ENCODE data around the gene NCAM1.

The NCAM1 gene

DNA sequence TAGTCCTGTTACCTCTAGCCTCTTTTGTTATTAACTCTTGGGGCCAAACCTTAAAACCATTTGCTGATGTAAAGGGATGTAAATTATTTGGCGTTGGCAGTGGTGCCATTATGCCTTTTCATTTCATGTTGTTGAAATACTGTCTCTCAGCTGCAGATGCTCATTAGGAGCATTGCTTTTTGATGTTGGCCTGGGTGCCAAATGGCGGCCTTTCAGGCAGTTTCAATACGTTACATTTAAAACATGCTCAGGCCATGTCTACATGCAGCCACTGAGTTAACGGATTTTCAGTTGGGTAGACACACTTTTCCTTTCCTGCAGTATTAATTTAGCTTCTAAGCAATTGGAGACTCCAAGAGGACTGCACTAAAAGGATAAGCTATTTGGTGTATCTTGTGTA is 5.3 kb downstream of the NCAM1 start:
- CTCF ChIA-PET, result no interaction called here
- no peak for TF ChIP-seq ELF4 (IDR thresholded peaks at IDR 0.05)
- no peak for TF ChIP-seq BHLHE40 (IDR thresholded peaks at IDR 0.05; ENCODE audit: borderline replicate concordance)
- no peak for TF ChIP-seq FOXK2 (IDR thresholded peaks at IDR 0.05)
- no peak for TF ChIP-seq CTBP1 (IDR thresholded peaks at IDR 0.05; ENCODE audit: borderline replicate concordance)
- TF ChIP-seq, protein P1, sequence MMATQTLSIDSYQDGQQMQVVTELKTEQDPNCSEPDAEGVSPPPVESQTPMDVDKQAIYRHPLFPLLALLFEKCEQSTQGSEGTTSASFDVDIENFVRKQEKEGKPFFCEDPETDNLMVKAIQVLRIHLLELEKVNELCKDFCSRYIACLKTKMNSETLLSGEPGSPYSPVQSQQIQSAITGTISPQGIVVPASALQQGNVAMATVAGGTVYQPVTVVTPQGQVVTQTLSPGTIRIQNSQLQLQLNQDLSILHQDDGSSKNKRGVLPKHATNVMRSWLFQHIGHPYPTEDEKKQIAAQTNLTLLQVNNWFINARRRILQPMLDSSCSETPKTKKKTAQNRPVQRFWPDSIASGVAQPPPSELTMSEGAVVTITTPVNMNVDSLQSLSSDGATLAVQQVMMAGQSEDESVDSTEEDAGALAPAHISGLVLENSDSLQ (IDR thresholded peaks at IDR 0.05), result no peak
- no peak for TF ChIP-seq SUZ12 (IDR thresholded peaks at IDR 0.05)
- TF ChIP-seq L3MBTL2 (conservative IDR thresholded peaks at IDR 0.05), result no peak
- no peak for TF ChIP-seq LEF1 (IDR thresholded peaks at IDR 0.05; ENCODE audit: borderline replicate concordance)
- no peak for TF ChIP-seq FOXM1 (IDR thresholded peaks at IDR 0.05; ENCODE audit: borderline replicate concordance)
- no peak for TF ChIP-seq ARNT (IDR thresholded peaks at IDR 0.05)
- TF ChIP-seq SP1 (IDR thresholded peaks at IDR 0.05), result no peak
- TF ChIP-seq FOXA1 (IDR thresholded peaks at IDR 0.05), result no peak
- TF ChIP-seq HDGF (IDR thresholded peaks at IDR 0.05; ENCODE audit: borderline replicate concordance), result no peak
- no peak for DNase-seq (ENCODE audit: extremely low spot score)
- POLR2A ChIA-PET, result no interaction called here

DNA sequence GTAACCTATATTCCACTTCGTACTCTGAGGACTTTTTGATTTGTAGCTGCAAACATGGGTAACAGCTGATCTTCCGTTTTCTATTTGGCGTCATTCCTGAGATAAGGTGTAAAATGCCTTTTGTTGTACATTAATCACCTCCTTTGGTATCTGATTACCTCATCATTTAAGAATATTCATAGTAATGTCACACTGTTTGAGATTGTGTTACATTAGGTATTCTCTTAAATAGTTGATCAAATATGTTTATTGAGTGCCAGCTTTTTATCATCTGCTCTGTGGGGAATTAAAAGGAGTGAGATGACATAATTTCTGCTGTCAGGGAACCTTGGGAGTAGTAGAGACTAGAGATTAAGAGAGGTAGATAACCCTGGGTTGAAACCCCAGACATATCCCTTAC is 5.9 kb downstream of the NCAM1 start:
- POLR2A ChIA-PET, result no interaction called here
- CTCF ChIA-PET, result interaction anchor here (0.6 kb wide), 1 partner anchor 323 kb away, joined by 3 read pairs; no protein-coding TSS in a partner anchor
- TF ChIP-seq ELF4 (IDR thresholded peaks at IDR 0.05) (no peak), LEF1 (IDR thresholded peaks at IDR 0.05; ENCODE audit: borderline replicate concordance) (no peak), ARNT (IDR thresholded peaks at IDR 0.05) (no peak), FOXA1 (IDR thresholded peaks at IDR 0.05) (no peak), TARDBP (IDR thresholded peaks at IDR 0.05) (no peak), FOXK2 (IDR thresholded peaks at IDR 0.05) (no peak), ZNF384 (IDR thresholded peaks at IDR 0.05) (no peak), BHLHE40 (IDR thresholded peaks at IDR 0.05; ENCODE audit: borderline replicate concordance) (no peak), NFRKB (IDR thresholded peaks at IDR 0.05) (no peak), SP1 (IDR thresholded peaks at IDR 0.05) (no peak), SUZ12 (IDR thresholded peaks at IDR 0.05) (no peak), FOXM1 (IDR thresholded peaks at IDR 0.05; ENCODE audit: borderline replicate concordance) (no peak), L3MBTL2 (conservative IDR thresholded peaks at IDR 0.05) (no peak), CTBP1 (IDR thresholded peaks at IDR 0.05; ENCODE audit: borderline replicate concordance) (no peak)
- TF ChIP-seq, protein P1 (IDR thresholded peaks at IDR 0.05), result no peak
- DNase-seq (ENCODE audit: extremely low spot score), result no peak

DNA sequence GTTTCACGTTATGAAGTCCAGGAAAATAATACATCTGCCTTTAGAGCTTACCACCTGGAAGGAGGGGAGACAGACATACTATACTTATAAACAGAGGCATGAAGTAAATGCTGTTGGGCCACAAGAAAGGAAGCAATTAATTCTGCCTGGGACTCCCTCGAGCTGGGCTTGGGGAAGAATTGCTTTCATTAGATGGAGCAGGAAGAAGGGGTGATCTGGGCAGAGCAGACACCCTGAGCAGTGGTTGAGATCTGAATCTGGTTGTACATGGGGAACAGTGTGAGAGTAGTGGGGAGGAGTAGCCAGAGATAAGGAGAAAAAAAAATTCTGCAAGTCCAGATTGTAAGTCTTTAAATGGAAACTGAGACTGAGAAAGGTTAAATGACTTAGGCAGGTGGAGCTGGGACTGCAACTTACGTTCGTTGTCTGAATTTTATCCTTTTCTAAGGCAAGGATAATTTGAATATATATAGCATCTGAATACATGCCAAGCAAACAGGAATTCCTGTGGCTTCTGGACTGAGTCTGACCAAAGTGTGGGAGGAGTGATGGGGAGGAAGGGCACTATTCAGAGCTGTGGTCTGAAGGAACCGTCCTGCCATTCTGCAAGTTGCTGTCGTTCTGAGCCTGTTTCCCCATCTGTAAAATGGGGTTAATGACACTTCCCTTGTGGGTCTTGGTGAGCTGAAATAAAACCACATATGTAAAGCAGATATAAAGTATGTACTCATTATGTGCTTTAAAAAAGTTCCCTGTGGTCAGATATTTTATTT is 7.9 kb downstream of the NCAM1 start:
- ChIA-PET CTCF (no interaction called here), POLR2A (interaction anchor here (1.1 kb wide), 1 partner anchor 178 kb away, joined by 3 read pairs; no protein-coding TSS in a partner anchor)
- TF ChIP-seq L3MBTL2 (conservative IDR thresholded peaks at IDR 0.05) (no peak), FOXK2 (IDR thresholded peaks at IDR 0.05) (no peak), ZNF384 (IDR thresholded peaks at IDR 0.05) (no peak), NFRKB (IDR thresholded peaks at IDR 0.05) (no peak)
- no peak for DNase-seq (ENCODE audit: extremely low spot score)

DNA sequence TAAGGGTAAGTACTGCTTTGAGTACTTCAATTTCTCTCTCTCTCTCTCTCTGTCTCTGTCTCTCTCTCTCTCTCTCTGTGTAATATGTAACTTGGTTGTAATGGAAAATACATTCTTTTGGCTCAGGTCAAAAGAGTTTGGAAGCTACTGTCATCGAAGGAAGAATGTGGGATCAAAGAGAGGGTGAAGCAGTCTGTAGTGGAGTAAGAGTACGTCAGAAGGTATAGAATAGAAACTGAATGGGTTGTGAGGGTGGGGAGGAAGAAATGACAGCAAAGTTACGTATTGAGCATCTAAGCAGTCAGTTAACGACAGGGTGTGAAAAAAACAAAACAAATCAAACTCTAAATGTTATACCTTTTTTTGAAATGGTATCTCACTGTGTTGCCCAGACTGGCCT is 10.0 kb downstream of the NCAM1 start:
- no peak for TF ChIP-seq FOXK2 (IDR thresholded peaks at IDR 0.05)
- no peak for TF ChIP-seq L3MBTL2 (conservative IDR thresholded peaks at IDR 0.05)
- TF ChIP-seq CTBP1 (IDR thresholded peaks at IDR 0.05; ENCODE audit: borderline replicate concordance), result no peak
- TF ChIP-seq HDGF (IDR thresholded peaks at IDR 0.05; ENCODE audit: borderline replicate concordance), result no peak
- no peak for TF ChIP-seq SUZ12 (IDR thresholded peaks at IDR 0.05)
- no peak for TF ChIP-seq TARDBP (IDR thresholded peaks at IDR 0.05)
- no peak for TF ChIP-seq ELF4 (IDR thresholded peaks at IDR 0.05)
- no peak for TF ChIP-seq FOXA1 (IDR thresholded peaks at IDR 0.05)
- TF ChIP-seq BHLHE40 (IDR thresholded peaks at IDR 0.05; ENCODE audit: borderline replicate concordance), result no peak
- no peak for TF ChIP-seq ARNT (IDR thresholded peaks at IDR 0.05)
- no peak for TF ChIP-seq SP1 (IDR thresholded peaks at IDR 0.05)
- no peak for TF ChIP-seq ZNF384 (IDR thresholded peaks at IDR 0.05)
- TF ChIP-seq NFRKB (IDR thresholded peaks at IDR 0.05), result no peak
- no peak for TF ChIP-seq FOXM1 (IDR thresholded peaks at IDR 0.05; ENCODE audit: borderline replicate concordance)
- no peak for TF ChIP-seq LEF1 (IDR thresholded peaks at IDR 0.05; ENCODE audit: borderline replicate concordance)
- TF ChIP-seq, protein P1 (IDR thresholded peaks at IDR 0.05), result no peak
- ChIA-PET CTCF (no interaction called here), POLR2A (no interaction called here)
- DNase-seq (ENCODE audit: extremely low spot score), result no peak

DNA sequence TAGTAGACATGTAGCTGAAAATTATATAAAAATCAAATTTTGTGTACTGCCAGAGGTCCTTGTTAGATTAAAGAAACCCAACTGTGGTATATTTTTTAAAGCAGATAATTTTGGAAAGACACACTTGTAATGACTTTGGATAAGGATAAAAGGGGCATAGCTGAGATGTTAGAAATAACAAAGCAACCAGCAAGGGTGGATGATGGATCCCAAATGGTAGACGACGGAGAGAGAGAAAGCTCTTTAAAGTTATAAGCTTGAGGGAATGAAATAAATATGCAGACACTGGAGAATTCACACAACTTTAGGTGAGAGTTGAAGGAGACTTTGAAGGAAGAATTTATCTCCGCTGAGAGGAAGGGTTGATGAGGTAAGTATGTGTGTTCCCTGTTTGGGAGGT is 10.6 kb downstream of the NCAM1 start:
- POLR2A ChIA-PET, result no interaction called here

More for the DNA sequence above, 10.6 kb downstream of the NCAM1 start:
- no peak for DNase-seq (ENCODE audit: extremely low spot score)
- TF ChIP-seq ELF4 (IDR thresholded peaks at IDR 0.05) (no peak), NFRKB (IDR thresholded peaks at IDR 0.05) (no peak), SP1 (IDR thresholded peaks at IDR 0.05) (no peak), SUZ12 (IDR thresholded peaks at IDR 0.05) (no peak), FOXA1 (IDR thresholded peaks at IDR 0.05) (no peak), FOXK2 (IDR thresholded peaks at IDR 0.05) (no peak), ZNF384 (IDR thresholded peaks at IDR 0.05) (no peak), TARDBP (IDR thresholded peaks at IDR 0.05) (no peak), ARNT (IDR thresholded peaks at IDR 0.05) (no peak), HDGF (IDR thresholded peaks at IDR 0.05; ENCODE audit: borderline replicate concordance) (no peak), LEF1 (IDR thresholded peaks at IDR 0.05; ENCODE audit: borderline replicate concordance) (no peak), FOXM1 (IDR thresholded peaks at IDR 0.05; ENCODE audit: borderline replicate concordance) (no peak), L3MBTL2 (conservative IDR thresholded peaks at IDR 0.05) (no peak), CTBP1 (IDR thresholded peaks at IDR 0.05; ENCODE audit: borderline replicate concordance) (no peak), BHLHE40 (IDR thresholded peaks at IDR 0.05; ENCODE audit: borderline replicate concordance) (no peak)
- TF ChIP-seq, protein P1 (IDR thresholded peaks at IDR 0.05), result no peak
- CTCF ChIA-PET, result no interaction called here
